Aorta (tissue), 5 donors: ENCODE results near the gene MARCHF3. TPM values are rescaled to one million over a fixed set of nuclear protein-coding genes. Genes with fewer than 3 reads are reported as not detected.
"Not testable (repeated sequence)": the region's sequence is repeated elsewhere in the genome, so short reads cannot be mapped to it uniquely, and the experiment has no call there.

Source experiments
- ATAC-seq: fragments of 200-7000 bp; cut with Tn5 transposase; one replicate; pipeline ENCODE4 v1.9.1; 2022; ENCODE audit warnings: moderate library complexity; ENCODE audit not compliant: low FRiP score
- DNase-seq, 2 donors: peaks; one replicate each; pipeline ENCODE4 v3.0.0-alpha.2; 2020
- H3K27ac ChIP-seq, 2 donors: one replicate each; pipeline ENCODE4 v1.5.1; 2013; ENCODE audit warnings: low read length in 2 of 2, mild to moderate bottlenecking in 2 of 2, moderate library complexity in 2 of 2, control low read depth in 1 of 2, inconsistent platforms in 1 of 2, low read depth in 1 of 2
- H3K27me3 ChIP-seq, 2 donors: one replicate each; pipeline ENCODE4 v1.6.1; 2013; ENCODE audit warnings: control low read depth in 1 of 2, low read length in 1 of 2, mild to moderate bottlenecking in 1 of 2, moderate library complexity in 1 of 2; ENCODE audit not compliant: insufficient read depth in 2 of 2, control insufficient read depth in 1 of 2
- H3K36me3 ChIP-seq, 2 donors: one replicate each; pipeline ENCODE4 v1.6.1; 2013; ENCODE audit warnings: control low read depth in 1 of 2, low read length in 1 of 2, mild to moderate bottlenecking in 1 of 2; ENCODE audit not compliant: insufficient read depth in 2 of 2, control insufficient read depth in 1 of 2
- H3K4me1 ChIP-seq, 2 donors: one replicate each; pipeline ENCODE4 v1.6.1; 2013; ENCODE audit warnings: low read length in 2 of 2, control low read depth in 1 of 2, mild to moderate bottlenecking in 1 of 2, moderate library complexity in 1 of 2; ENCODE audit not compliant: insufficient read depth in 2 of 2, control insufficient read depth in 1 of 2
- H3K4me3 ChIP-seq, 2 donors: one replicate each; pipeline ENCODE4 v1.5.1; 2013; ENCODE audit warnings: low read length in 2 of 2, control low read depth in 1 of 2, mild to moderate bottlenecking in 1 of 2
- H3K9me3 ChIP-seq: one replicate; pipeline ENCODE4 v1.6.1; 2013; ENCODE audit warnings: mild to moderate bottlenecking, low read length; ENCODE audit not compliant: control insufficient read depth
- WGBS, 2 donors: extraction: QIAGEN DNeasy Blood & Tissue Kit; methylation state at CpG; one replicate each; pipeline ENCODE4 v1.1.7; 2013; 5-methylcytosine and 5-hydroxymethylcytosine counted together
- intact Hi-C, 2 donors: fragments of 100-400 bp; cut with DNase I; formaldehyde crosslinking; loops; one replicate each; pipeline versions ENCODE4 v1.14.2 to v1.15.0; 2022
- polyA plus RNA-seq, 2 donors: library from polyadenylated mRNA; stranded (reverse); fragments of 200-250 nt; gene quantifications; one replicate each; pipeline ENCODE4 v1.2.3, GENCODE V29; 2013
- total RNA-seq, 2 donors: library from RNA; stranded (reverse); fragmentation: NEBNext Ultra II Directional; extraction: Animal tissue kit (Norgen Biotek cat#: 25700); gene quantifications; one replicate each; pipeline ENCODE4 v1.2.1, GENCODE V29; 2021
- donor health status: healthy with polysubstance abuse.
- donor health status: Bipolar disorder and iron deficiency.
- donor health status: DM: no; HTN: no; CAD: no.
- donor health status: DM: no; HTN: no; CAD: no.
- donor health status: DM: yes; HTN: yes; CAD: no.

Gene MARCHF3
- total and polyA plus RNA-seq, 4 donors: 0.38 to 23.1 (median 11.0) TPM

DNA sequence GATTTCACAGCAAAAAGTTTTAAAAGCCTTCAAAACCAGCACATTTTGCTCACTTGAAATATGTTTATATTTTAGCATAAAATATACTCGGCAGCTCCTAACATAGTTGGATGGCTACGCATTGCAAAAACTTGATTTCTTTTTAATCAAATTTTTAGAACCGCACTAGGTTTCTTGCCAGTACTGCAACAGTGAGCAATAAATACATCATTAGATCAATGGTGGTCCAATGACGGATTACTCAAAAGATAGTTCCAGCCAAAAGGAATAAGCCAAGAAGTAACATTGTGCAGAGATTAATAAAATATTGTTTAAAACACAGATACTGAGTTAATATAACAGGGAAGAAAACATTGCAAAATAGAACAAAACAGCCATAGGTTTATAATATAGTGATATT, 5.5 kb downstream of the MARCHF3 start:
- no peak overlapping the region for H3K4me3 ChIP-seq
- WGBS, 2 donors: 85 to 89% methylated on average over 4 of the region's 4 CpGs
- H3K9me3 ChIP-seq: no peaks in the 10 kb centered on the region
- no peak overlapping the region for H3K27ac ChIP-seq
- intact Hi-C loops: loop anchor here in 1 of 2 donors (10.0 kb wide), 1 partner anchor 350 kb away; no protein-coding TSS in a partner anchor
- H3K4me1 ChIP-seq: no peaks in the 10 kb centered on the region
- ATAC-seq: peak; percentile 33
- no peaks in the 10 kb centered on the region for H3K36me3 ChIP-seq
- DNase-seq: no peak
- H3K27me3 ChIP-seq: no peaks in the 10 kb centered on the region

DNA sequence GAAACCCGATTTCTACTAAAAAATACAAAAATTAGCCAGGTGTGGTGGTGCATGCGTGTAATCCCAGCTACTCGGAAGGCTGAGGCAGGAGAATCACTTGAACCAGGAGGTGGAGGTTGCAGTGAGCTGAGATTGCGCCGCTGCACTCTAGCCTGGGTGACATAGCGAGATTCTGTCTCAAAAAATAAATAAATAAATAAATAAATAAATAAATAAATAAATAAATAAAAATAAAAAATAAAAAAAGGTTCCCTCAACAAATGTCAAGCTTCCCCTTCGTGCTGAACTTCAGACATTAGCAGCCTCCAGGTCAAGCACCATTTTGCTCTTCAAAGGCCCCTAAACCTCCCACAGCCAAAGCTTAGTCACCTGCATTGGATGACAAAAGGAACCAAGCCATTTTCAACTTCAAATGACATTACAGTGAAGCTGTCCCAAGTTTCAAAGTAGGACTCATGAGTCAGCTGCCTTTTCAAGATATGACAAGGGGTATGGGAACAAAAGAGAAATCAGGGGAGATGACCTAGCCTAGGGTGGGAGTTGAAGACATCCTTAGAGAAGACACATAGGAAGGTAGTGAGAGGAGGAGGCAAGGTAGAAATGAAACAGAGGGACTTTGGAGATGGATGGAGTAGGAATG, 6.7 kb downstream of the MARCHF3 start:
- intact Hi-C loops: loop anchor here in 1 of 2 donors (10.0 kb wide), 1 partner anchor 349 kb away; no protein-coding TSS in a partner anchor
- WGBS, 2 donors: 100% methylated on average over 7 of the region's 7 CpGs
- H3K36me3 ChIP-seq, H3K27ac ChIP-seq, H3K9me3 ChIP-seq, H3K27me3 ChIP-seq, DNase-seq, H3K4me3 ChIP-seq, ATAC-seq, H3K4me1 ChIP-seq: not testable (repeated sequence)

DNA sequence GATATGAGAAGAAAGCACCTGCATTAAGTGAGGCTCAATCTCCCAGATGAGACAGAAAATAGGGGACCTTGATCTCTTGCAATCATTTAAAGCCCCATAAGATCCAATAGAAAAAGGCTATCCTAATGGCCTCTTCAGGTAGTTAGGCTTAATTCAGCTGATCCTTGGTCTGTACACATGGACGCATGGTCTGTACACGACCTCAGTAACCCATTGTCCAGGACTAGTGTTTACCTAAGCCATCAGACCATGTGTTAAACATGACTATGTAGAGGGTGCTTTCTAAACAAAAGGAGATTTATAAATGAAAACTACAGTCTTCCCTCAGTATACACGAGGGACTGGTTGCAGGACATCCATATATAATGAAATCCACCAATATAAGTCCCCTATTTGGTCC, 7.5 kb downstream of the MARCHF3 start:
- H3K36me3 ChIP-seq: no peaks in the 10 kb centered on the region
- ATAC-seq (no peak), DNase-seq (no peak)
- H3K4me1 ChIP-seq: no peaks in the 10 kb centered on the region
- intact Hi-C loops: loop anchor here in 1 of 2 donors (10.0 kb wide), 1 partner anchor 348 kb away; no protein-coding TSS in a partner anchor
- no peak overlapping the region for H3K4me3 ChIP-seq
- no peaks in the 10 kb centered on the region for H3K9me3 ChIP-seq
- no peaks in the 10 kb centered on the region for H3K27me3 ChIP-seq
- WGBS, 2 donors: 95 to 96% methylated on average over 3 of the region's 3 CpGs
- no peak overlapping the region for H3K27ac ChIP-seq

DNA sequence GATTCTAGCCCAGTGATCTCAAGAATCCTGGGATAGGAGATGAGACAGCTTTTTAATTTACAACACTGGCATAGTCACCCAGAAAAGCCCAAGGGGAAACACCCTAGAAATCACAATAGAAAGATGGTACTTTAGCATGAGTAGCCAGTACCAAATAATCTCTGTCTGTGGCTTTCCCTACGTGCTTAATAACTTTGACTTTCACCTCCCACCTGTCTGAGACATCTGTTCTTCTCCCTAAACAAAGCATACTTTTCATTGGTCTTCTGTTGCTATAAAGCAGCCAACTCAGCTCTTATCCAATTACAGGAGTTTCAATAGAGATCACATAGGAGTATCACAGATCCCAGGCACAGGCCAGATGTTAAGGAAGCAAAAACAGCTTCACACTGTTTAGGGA, 10.4 kb downstream of the MARCHF3 start:
- Histone ChIP-seq H3K27me3 (no peaks in the 10 kb centered on the region), H3K9me3 (no peaks in the 10 kb centered on the region), H3K36me3 (no peaks in the 10 kb centered on the region), H3K27ac (no peak overlapping the region), H3K4me1 (no peaks in the 10 kb centered on the region), H3K4me3 (no peak overlapping the region)
- ATAC-seq (no peak), DNase-seq (no peak)
- intact Hi-C loops: loop anchor here in 1 of 2 donors (10.0 kb wide), 1 partner anchor 345 kb away; no protein-coding TSS in a partner anchor
- WGBS, 2 donors: 91% methylated on average over 1 of the region's 1 CpG

DNA sequence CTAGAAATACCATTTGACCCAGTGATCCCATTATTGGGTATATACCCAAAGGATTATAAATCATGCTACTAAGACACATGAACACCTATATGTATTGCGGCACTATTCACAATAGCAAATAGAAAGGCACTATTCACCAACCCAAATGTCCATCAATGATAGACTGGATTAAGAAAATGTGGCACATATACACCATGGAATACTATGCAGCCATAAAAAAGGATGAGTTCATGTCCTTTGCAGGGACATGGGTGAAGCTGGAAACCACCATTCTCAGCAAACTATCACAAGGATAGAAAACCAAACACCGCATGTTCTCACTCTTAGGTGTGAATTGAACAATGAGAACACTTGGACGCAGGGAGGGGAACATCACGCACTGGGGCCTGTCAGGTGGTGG, 13.6 kb downstream of the MARCHF3 start:
- H3K4me1 ChIP-seq, intact Hi-C loops, H3K27ac ChIP-seq, ATAC-seq, DNase-seq, H3K27me3 ChIP-seq, H3K36me3 ChIP-seq, H3K4me3 ChIP-seq, H3K9me3 ChIP-seq: not testable (repeated sequence)
- WGBS, 2 donors: 94 to 98% methylated on average over 4 of the region's 4 CpGs

DNA sequence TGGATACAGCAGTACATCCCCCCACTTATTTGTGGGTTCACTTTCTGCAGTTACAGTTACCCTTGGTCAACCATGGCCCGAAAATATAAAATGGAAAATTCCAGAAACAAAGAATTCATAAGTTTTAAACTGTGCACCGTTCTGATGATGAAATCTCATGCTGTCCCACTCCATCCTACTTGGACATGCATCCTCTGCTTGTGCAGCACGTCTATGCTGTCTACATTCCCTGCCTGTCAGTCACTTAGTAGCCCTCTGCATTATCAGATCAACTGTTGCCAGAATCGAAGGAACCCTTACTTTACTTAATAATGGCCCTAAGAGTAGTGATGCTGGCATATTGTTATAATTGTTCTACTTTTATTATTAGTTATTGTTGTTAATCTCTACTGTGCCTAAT, 14.6 kb downstream of the MARCHF3 start:
- Histone ChIP-seq H3K27me3 (no peaks in the 10 kb centered on the region), H3K4me3 (no peak overlapping the region), H3K27ac (no peak overlapping the region), H3K9me3 (no peaks in the 10 kb centered on the region), H3K36me3 (no peaks in the 10 kb centered on the region), H3K4me1 (no peaks in the 10 kb centered on the region)
- WGBS, 2 donors: 81 to 83% methylated on average over 4 of the region's 4 CpGs
- DNase-seq: no peak
- intact Hi-C loops: no loop called here
- no peak for ATAC-seq

DNA sequence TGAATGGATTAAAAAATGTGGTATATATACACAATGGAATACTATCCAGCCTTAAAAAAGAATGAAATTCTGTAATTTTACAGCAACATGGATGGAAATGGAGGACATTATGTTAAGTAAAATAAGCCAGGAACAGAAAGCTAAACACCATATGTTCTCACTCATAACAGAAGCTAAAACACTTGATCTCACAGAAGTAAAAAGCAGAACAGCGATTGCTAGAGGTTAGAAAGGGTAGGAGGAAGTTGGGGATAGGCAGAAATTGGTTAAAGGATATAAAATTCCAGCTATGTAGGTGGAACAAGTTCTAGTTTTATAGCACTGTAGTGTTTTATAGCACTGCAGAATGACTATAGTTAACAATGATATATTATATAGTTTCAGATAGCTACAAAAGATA, 15.8 kb downstream of the MARCHF3 start:
- no peaks in the 10 kb centered on the region for H3K4me1 ChIP-seq
- H3K27me3 ChIP-seq: no peaks in the 10 kb centered on the region
- H3K36me3 ChIP-seq: no peaks in the 10 kb centered on the region
- no peak for DNase-seq
- no peak for ATAC-seq
- intact Hi-C loops: no loop called here
- H3K27ac ChIP-seq: no peak overlapping the region
- WGBS, 2 donors: 86 to 95% methylated on average over 1 of the region's 1 CpG
- H3K9me3 ChIP-seq: no peaks in the 10 kb centered on the region
- H3K4me3 ChIP-seq: no peak overlapping the region

DNA sequence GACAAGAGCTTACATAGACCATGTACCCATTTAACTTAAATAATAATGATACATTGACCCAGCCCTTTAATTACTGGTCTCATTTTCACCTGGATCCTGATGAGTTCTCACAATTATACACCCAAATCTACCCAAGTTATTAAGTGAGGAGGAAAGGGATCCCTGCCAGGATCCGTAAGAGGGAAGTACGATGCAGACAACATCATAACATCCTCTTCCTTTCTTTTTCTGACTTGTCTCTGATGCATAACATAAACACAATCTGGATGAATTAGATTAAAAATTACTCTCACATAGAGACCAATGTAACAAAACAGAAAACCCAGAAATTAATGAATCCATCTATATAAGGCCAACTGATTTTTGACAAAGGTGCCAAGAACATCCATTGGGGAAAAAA, 17.0 kb downstream of the MARCHF3 start:
- intact Hi-C loops: no loop called here
- WGBS, 2 donors: 89 to 95% methylated on average over 2 of the region's 2 CpGs
- ATAC-seq (no peak), DNase-seq (no peak)
- Histone ChIP-seq H3K27me3 (no peaks in the 10 kb centered on the region), H3K36me3 (no peaks in the 10 kb centered on the region), H3K9me3 (no peaks in the 10 kb centered on the region), H3K27ac (no peak overlapping the region), H3K4me1 (no peaks in the 10 kb centered on the region), H3K4me3 (no peak overlapping the region)

DNA sequence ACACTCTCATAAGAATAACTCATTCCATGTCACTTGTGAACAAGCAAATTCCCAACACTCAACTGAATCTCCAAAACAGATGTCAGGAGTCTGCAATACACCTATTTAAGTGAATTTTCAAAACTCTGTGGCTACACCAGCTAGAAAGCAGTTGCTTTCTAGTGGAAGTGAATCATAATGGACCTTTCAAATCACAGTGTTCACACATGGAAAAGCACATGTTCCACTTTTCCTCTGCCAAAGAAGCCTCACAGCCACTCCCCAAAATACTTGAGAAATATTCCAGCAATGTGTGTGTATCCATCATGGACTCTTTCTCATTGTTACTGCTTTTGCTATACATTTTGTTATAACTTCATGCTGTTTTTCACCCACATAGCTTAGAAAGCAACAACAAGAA, 17.4 kb downstream of the MARCHF3 start:
- DNase-seq (no peak), ATAC-seq (no peak)
- Histone ChIP-seq H3K36me3 (no peaks in the 10 kb centered on the region), H3K4me3 (no peak overlapping the region), H3K4me1 (no peaks in the 10 kb centered on the region), H3K27ac (no peak overlapping the region), H3K9me3 (no peaks in the 10 kb centered on the region), H3K27me3 (no peaks in the 10 kb centered on the region)
- intact Hi-C loops: no loop called here
